HG02981 (cell line): ENCODE results near the gene CXCL13.
"Not testable (repeated sequence)": the region's sequence is repeated elsewhere in the genome, so short reads cannot be mapped to it uniquely, and the experiment has no call there.

Experiments
- ATAC-seq: cut with Tn5 transposase; IDR thresholded peaks from one replicate; pipeline ENCODE4 v1.9.1; 2021; ENCODE audit warnings: mild to moderate bottlenecking, moderate library complexity; ENCODE audit not compliant: unreplicated experiment

The CXCL13 gene

GRCh38 chr4:77605210-77605902, at the start of gene CXCL13:
CXCL13 (plus strand) TSS chr4:77605820; CDS start chr4:77605866, 46 bp downstream.
- ATAC-seq, result no peak

- no peak for ATAC-seq
These were observed 45.5 kb upstream of the CXCL13 start for GRCh38 chr4:77560170-77560569.

GRCh38 chr4:77561720-77562119, 43.9 kb upstream of the CXCL13 start:
- ATAC-seq, result not testable (repeated sequence)

GRCh38 chr4:77564231-77564630, 41.4 kb upstream of the CXCL13 start:
- ATAC-seq, result no peak

- ATAC-seq, result no peak
These were observed 39.5 kb upstream of the CXCL13 start for GRCh38 chr4:77566148-77566547.

- ATAC-seq, result no peak
These were observed 38.1 kb upstream of the CXCL13 start for GRCh38 chr4:77567549-77567948.

- not testable (repeated sequence) for ATAC-seq
These were observed 35.0 kb upstream of the CXCL13 start for GRCh38 chr4:77570508-77571214.

GRCh38 chr4:77576351-77576750, 29.3 kb upstream of the CXCL13 start:
- ATAC-seq, result no peak

- no peak for ATAC-seq
These were observed 27.5 kb upstream of the CXCL13 start for GRCh38 chr4:77578145-77578544.

GRCh38 chr4:77579406-77580076, 26.1 kb upstream of the CXCL13 start:
- no peak for ATAC-seq

- ATAC-seq, result peak; percentile 46
These were observed 23.9 kb upstream of the CXCL13 start for GRCh38 chr4:77581724-77582123.

GRCh38 chr4:77582156-77582555, 23.5 kb upstream of the CXCL13 start:
- no peak for ATAC-seq

- no peak for ATAC-seq
These were observed 22.9 kb upstream of the CXCL13 start for GRCh38 chr4:77582711-77583110.

- ATAC-seq, result peak; percentile 97
These were observed 18.7 kb upstream of the CXCL13 start for GRCh38 chr4:77586951-77587383.

GRCh38 chr4:77590482-77590881, 15.1 kb upstream of the CXCL13 start:
- ATAC-seq, result no peak

GRCh38 chr4:77591532-77591931, 14.1 kb upstream of the CXCL13 start:
- ATAC-seq, result no peak

GRCh38 chr4:77593101-77593500, 12.5 kb upstream of the CXCL13 start:
- no peak for ATAC-seq

GRCh38 chr4:77593993-77594392, 11.6 kb upstream of the CXCL13 start:
- no peak for ATAC-seq

GRCh38 chr4:77595364-77595973, 10.2 kb upstream of the CXCL13 start:
- no peak for ATAC-seq

- no peak for ATAC-seq
These were observed 6.2 kb upstream of the CXCL13 start for GRCh38 chr4:77599378-77599777.
